HepG2 (cell line): ENCODE results near the gene ALDH1L2. TPM values are rescaled to one million over a fixed set of nuclear protein-coding genes. Genes with fewer than 3 reads are reported as not detected.

ENCODE experiments used
- ATAC-seq: fragments of 200-7000 bp; cut with Tn5 transposase; 3 replicates; pipeline ENCODE4 v1.9.1; 2020; ENCODE audit warnings: mild to moderate bottlenecking, moderate library complexity
- BruUV-seq: library from RNA; stranded (reverse); fragments of 400-500 nt; replicated peaks from 2 replicates; lab custom pipeline; 2021; lab: Mats Ljungman, UMichigan
- CTCF ChIA-PET: fragments of 300-600 bp; formaldehyde crosslinking; extraction: SDS; loops from one replicate; lab custom pipeline; 2021; ENCODE audit warnings: low total read pairs, inconsistent platforms, low intra/inter-chr PET ratio; lab: Yijun Ruan, JAX
- POLR2A ChIA-PET: fragments of 350-600 bp; sonication (Branson Sonifier 250); formaldehyde crosslinking; loops from one replicate; lab custom pipeline; 2020; ENCODE audit warnings: antibody characterized with exemption, inconsistent platforms; lab: Yijun Ruan, JAX
- DNase-seq: peaks from one replicate; pipeline ENCODE4 v3.0.0-alpha.2; 2015; ENCODE audit warnings: low spot score
- FAIRE-seq: peaks from 3 replicates; lab custom pipeline; 2011; peaks lifted over from hg19 to GRCh38; lab: Jason Lieb, UNC
- H2AFZ ChIP-seq: one replicate; pipeline ENCODE4 v1.6.1; 2011; ENCODE audit warnings: low read length, inconsistent platforms
- H3K27ac ChIP-seq: fragments of 300-600 bp; 3 replicates; pipeline ENCODE4 v1.8.0; 2011; ENCODE audit warnings: mixed run types, mild to moderate bottlenecking, mixed read lengths, low read length, inconsistent platforms; ENCODE audit not compliant: insufficient read depth; ENCODE audit errors: extremely low read length
- H3K27me3 ChIP-seq, 2 experiments: fragments of 200-600 bp in 1 of 2; 2 replicates in 1 of 2; 3 replicates in 1 of 2; pipeline versions ENCODE4 v1.6.0 to v1.8.0; 2011; ENCODE audit warnings: low read length in 2 of 2, mild to moderate bottlenecking in 2 of 2, moderate library complexity in 2 of 2, inconsistent platforms in 1 of 2; ENCODE audit not compliant: insufficient read depth in 2 of 2, control insufficient read depth in 1 of 2
- H3K36me3 ChIP-seq, 2 experiments: fragments of 200-600 bp in 1 of 2; replicated peaks in 1 of 2; 2 replicates in 1 of 2; 3 replicates in 1 of 2; pipeline versions ENCODE4 v1.5.1 to v1.8.0; 2011; ENCODE audit warnings: low read length in 2 of 2, inconsistent platforms in 1 of 2; ENCODE audit not compliant: insufficient read depth in 2 of 2, control insufficient read depth in 1 of 2
- H3K4me1 ChIP-seq: 2 replicates; pipeline ENCODE4 v1.5.1; 2012; ENCODE audit warnings: low read length, inconsistent platforms; ENCODE audit not compliant: insufficient read depth
- H3K4me2 ChIP-seq: 2 replicates; pipeline ENCODE4 v1.6.0; 2011; ENCODE audit warnings: low read depth, low read length, inconsistent platforms
- H3K4me3 ChIP-seq, 3 experiments: fragments of 200-600 bp in 1 of 3; sonication (generic), shearing (Covaris generic) in 1 of 3; replicated peaks in 1 of 3; 2 replicates each; pipeline ENCODE4 v1.5.1; 2011 to 2016; ENCODE audit warnings: low read length in 3 of 3, inconsistent platforms in 2 of 3, low read depth in 2 of 3, mild to moderate bottlenecking in 2 of 3, control low read depth in 1 of 3, mixed read lengths in 1 of 3; ENCODE audit not compliant: insufficient read depth in 1 of 3
- H3K79me2 ChIP-seq: one replicate; pipeline ENCODE4 v1.6.1; 2011; ENCODE audit warnings: low read length, inconsistent platforms; ENCODE audit not compliant: insufficient read depth
- H3K9ac ChIP-seq: 2 replicates; pipeline ENCODE4 v1.6.0; 2011; ENCODE audit warnings: mild to moderate bottlenecking, low read depth, low read length, inconsistent platforms; ENCODE audit not compliant: insufficient read depth
- H3K9me3 ChIP-seq: 2 replicates; pipeline ENCODE4 v1.5.1; 2012; ENCODE audit warnings: mild to moderate bottlenecking, low read length
- H4K20me1 ChIP-seq: 2 replicates; pipeline ENCODE4 v1.6.0; 2011; ENCODE audit warnings: inconsistent platforms, mild to moderate bottlenecking, low read length, moderate library complexity; ENCODE audit not compliant: insufficient read depth
- BRCA1 ChIP-seq: sonication (generic); formaldehyde crosslinking; IDR thresholded peaks from 2 replicates; pipeline ENCODE4 v1.4.0; 2020; ENCODE audit warnings: missing genetic modification reagents
- MIXL1 ChIP-seq: IDR thresholded peaks from 2 replicates; pipeline ENCODE4 v1.6.1; 2016
- ZNF329 ChIP-seq: sonication (generic); formaldehyde crosslinking; IDR thresholded peaks from 2 replicates; pipeline ENCODE4 v1.9.0; 2021; ENCODE audit warnings: low read depth, mild to moderate bottlenecking, missing genetic modification reagents
- ZNF549 ChIP-seq: sonication (generic); formaldehyde crosslinking; IDR thresholded peaks from 2 replicates; pipeline ENCODE4 v1.5.0; 2020; ENCODE audit warnings: missing genetic modification reagents
- ZNF550 ChIP-seq: sonication (generic); formaldehyde crosslinking; IDR thresholded peaks from 2 replicates; pipeline ENCODE4 v1.4.0; 2020; ENCODE audit warnings: mild to moderate bottlenecking, missing genetic modification reagents, borderline replicate concordance
- WGBS: methylation state at CpG from one replicate; pipeline ENCODE4 v1.1.6; 2017; ENCODE audit warnings: low lambda C conversion rate; 5-methylcytosine and 5-hydroxymethylcytosine counted together
- in situ Hi-C: cut with HindIII; loops from 2 replicates; pipeline ENCODE4 v1.10.0; 2017; ENCODE audit warnings: low pct_unique_long_range_greater_than_20kb; ENCODE audit not compliant: extremely low pct_ligation_motif_present
- intact Hi-C: fragments of 100-400 bp; cut with micrococcal nuclease; formaldehyde crosslinking; loops from one replicate; pipeline ENCODE4 v1.10.0; 2022; ENCODE audit not compliant: unreplicated experiment
- polyA plus RNA-seq, 8 experiments: library from polyadenylated mRNA; depleted of rRNA in 3 of 8; stranded (reverse) in 7 of 8; unstranded in 1 of 8; fragments of >200 nt; fragmentation: Illumina TruSeq in 4 of 8; extraction: Trizol in 4 of 8; gene quantifications; 2 replicates each; pipeline versions ENCODE4 v1.2.1 to v1.2.3, GENCODE V29; 2011 to 2016; ENCODE audit warnings: low read depth in 4 of 8, missing spikeins in 1 of 8, mixed read lengths in 1 of 8; ENCODE audit not compliant: insufficient read depth in 1 of 8
- total RNA-seq, 5 experiments: library from RNA; depleted of rRNA; stranded (reverse); fragments of >200 nt; fragmentation: Illumina TruSeq; extraction: Trizol; gene quantifications; 2 replicates each; pipeline ENCODE4 v1.2.3, GENCODE V29; 2016; ENCODE audit warnings: low read depth in 1 of 5
- TF ChIP-seq, protein P1 (sequence below): sonication (generic); formaldehyde crosslinking; IDR thresholded peaks from 2 replicates; pipeline ENCODE4 v1.8.1; 2023; ENCODE audit warnings: missing genetic modification reagents, inconsistent platforms, borderline replicate concordance
- TF ChIP-seq, protein P2 (sequence below): sonication (generic); formaldehyde crosslinking; IDR thresholded peaks from 2 replicates; pipeline ENCODE4 v1.4.0; 2020; ENCODE audit warnings: missing genetic modification reagents
- TF ChIP-seq, protein P3 (sequence below): sonication (generic); formaldehyde crosslinking; IDR thresholded peaks from 2 replicates; pipeline ENCODE4 v1.8.0; 2022; ENCODE audit warnings: mild to moderate bottlenecking, missing genetic modification reagents, borderline replicate concordance
- TF ChIP-seq, protein P4 (sequence below): sonication (generic); formaldehyde crosslinking; IDR thresholded peaks from 2 replicates; pipeline ENCODE4; 2020; ENCODE audit warnings: missing genetic modification reagents, mild to moderate bottlenecking, borderline replicate concordance

Gene ALDH1L2
- total and polyA plus RNA-seq, 2 of the 13 experiments (the other 11 are each of a cell fraction or from before 2014, with no cell fraction given): 0.40 to 4.6 TPM

DNA sequence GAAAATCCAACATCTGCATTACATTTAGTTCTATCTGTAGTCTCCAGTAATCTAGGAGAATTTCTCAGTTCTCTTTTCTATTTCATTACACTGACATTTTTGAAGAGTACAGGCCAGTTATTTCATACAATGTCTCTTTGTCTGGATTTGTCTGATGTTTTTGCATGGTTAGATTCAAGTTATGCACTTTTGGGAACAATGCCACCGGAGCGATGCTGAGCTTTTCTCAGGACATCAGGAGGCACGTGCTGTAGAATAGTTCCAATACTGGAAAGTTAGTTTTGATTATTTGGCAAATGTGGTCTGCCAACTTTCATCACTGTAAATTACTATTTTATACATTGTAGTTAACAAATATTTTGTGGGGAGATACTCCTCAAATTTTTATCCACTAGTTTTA is 43.1 kb downstream of the ALDH1L2 start:
- FAIRE-seq: no peak
- CTCF ChIA-PET: no interaction called here
- ATAC-seq: no peak
- Histone ChIP-seq H3K36me3 (no peaks in the 10 kb centered on the region), H3K9ac (no peak overlapping the region), H3K27me3 (no peaks in the 10 kb centered on the region), H3K9me3 (no peaks in the 10 kb centered on the region), H2AFZ (no peak overlapping the region), H3K79me2 (no peaks in the 10 kb centered on the region), H3K4me3 (no peak overlapping the region), H4K20me1 (no peaks in the 10 kb centered on the region), H3K4me1 (peaks cover 6% of the 10 kb centered on the region; the same call in 1 of the 2 replicates), H3K4me2 (no peak overlapping the region), H3K27ac (no peak overlapping the region)
- intact Hi-C loops (no loop called here), in situ Hi-C loops (no loop called here)
- no peak for DNase-seq
- BruUV-seq: no TSS peak
- WGBS: 85% methylated on average over 3 of the region's 3 CpGs
- POLR2A ChIA-PET: no interaction called here
- TF ChIP-seq, protein P1, sequence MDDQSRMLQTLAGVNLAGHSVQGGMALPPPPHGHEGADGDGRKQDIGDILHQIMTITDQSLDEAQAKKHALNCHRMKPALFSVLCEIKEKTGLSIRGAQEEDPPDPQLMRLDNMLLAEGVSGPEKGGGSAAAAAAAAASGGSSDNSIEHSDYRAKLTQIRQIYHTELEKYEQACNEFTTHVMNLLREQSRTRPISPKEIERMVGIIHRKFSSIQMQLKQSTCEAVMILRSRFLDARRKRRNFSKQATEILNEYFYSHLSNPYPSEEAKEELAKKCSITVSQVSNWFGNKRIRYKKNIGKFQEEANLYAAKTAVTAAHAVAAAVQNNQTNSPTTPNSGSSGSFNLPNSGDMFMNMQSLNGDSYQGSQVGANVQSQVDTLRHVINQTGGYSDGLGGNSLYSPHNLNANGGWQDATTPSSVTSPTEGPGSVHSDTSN (CRISPR knock-in tag): no peak
- TF ChIP-seq MIXL1: no peak
- TF ChIP-seq ZNF329 (CRISPR knock-in tag): no peak
- no peak for TF ChIP-seq BRCA1 (CRISPR knock-in tag)
- TF ChIP-seq, protein P2, sequence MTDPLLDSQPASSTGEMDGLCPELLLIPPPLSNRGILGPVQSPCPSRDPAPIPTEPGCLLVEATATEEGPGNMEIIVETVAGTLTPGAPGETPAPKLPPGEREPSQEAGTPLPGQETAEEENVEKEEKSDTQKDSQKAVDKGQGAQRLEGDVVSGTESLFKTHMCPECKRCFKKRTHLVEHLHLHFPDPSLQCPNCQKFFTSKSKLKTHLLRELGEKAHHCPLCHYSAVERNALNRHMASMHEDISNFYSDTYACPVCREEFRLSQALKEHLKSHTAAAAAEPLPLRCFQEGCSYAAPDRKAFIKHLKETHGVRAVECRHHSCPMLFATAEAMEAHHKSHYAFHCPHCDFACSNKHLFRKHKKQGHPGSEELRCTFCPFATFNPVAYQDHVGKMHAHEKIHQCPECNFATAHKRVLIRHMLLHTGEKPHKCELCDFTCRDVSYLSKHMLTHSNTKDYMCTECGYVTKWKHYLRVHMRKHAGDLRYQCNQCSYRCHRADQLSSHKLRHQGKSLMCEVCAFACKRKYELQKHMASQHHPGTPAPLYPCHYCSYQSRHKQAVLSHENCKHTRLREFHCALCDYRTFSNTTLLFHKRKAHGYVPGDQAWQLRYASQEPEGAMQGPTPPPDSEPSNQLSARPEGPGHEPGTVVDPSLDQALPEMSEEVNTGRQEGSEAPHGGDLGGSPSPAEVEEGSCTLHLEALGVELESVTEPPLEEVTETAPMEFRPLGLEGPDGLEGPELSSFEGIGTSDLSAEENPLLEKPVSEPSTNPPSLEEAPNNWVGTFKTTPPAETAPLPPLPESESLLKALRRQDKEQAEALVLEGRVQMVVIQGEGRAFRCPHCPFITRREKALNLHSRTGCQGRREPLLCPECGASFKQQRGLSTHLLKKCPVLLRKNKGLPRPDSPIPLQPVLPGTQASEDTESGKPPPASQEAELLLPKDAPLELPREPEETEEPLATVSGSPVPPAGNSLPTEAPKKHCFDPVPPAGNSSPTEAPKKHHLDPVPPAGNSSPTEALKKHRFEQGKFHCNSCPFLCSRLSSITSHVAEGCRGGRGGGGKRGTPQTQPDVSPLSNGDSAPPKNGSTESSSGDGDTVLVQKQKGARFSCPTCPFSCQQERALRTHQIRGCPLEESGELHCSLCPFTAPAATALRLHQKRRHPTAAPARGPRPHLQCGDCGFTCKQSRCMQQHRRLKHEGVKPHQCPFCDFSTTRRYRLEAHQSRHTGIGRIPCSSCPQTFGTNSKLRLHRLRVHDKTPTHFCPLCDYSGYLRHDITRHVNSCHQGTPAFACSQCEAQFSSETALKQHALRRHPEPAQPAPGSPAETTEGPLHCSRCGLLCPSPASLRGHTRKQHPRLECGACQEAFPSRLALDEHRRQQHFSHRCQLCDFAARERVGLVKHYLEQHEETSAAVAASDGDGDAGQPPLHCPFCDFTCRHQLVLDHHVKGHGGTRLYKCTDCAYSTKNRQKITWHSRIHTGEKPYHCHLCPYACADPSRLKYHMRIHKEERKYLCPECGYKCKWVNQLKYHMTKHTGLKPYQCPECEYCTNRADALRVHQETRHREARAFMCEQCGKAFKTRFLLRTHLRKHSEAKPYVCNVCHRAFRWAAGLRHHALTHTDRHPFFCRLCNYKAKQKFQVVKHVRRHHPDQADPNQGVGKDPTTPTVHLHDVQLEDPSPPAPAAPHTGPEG: no peak
- TF ChIP-seq, protein P3, sequence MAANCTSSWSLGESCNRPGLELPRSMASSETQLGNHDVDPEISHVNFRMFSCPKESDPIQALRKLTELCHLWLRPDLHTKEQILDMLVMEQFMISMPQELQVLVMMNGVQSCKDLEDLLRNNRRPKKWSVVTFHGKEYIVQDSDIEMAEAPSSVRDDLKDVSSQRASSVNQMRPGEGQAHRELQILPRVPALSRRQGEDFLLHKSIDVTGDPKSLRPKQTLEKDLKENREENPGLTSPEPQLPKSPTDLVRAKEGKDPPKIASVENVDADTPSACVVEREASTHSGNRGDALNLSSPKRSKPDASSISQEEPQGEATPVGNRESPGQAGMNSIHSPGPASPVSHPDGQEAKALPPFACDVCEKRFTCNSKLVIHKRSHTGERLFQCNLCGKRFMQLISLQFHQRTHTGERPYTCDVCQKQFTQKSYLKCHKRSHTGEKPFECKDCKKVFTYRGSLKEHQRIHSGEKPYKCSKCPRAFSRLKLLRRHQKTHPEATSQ (CRISPR knock-in tag): no peak
- TF ChIP-seq, protein P4, sequence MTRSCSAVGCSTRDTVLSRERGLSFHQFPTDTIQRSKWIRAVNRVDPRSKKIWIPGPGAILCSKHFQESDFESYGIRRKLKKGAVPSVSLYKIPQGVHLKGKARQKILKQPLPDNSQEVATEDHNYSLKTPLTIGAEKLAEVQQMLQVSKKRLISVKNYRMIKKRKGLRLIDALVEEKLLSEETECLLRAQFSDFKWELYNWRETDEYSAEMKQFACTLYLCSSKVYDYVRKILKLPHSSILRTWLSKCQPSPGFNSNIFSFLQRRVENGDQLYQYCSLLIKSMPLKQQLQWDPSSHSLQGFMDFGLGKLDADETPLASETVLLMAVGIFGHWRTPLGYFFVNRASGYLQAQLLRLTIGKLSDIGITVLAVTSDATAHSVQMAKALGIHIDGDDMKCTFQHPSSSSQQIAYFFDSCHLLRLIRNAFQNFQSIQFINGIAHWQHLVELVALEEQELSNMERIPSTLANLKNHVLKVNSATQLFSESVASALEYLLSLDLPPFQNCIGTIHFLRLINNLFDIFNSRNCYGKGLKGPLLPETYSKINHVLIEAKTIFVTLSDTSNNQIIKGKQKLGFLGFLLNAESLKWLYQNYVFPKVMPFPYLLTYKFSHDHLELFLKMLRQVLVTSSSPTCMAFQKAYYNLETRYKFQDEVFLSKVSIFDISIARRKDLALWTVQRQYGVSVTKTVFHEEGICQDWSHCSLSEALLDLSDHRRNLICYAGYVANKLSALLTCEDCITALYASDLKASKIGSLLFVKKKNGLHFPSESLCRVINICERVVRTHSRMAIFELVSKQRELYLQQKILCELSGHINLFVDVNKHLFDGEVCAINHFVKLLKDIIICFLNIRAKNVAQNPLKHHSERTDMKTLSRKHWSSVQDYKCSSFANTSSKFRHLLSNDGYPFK (CRISPR knock-in tag): no peak
- TF ChIP-seq ZNF549 (CRISPR knock-in tag): no peak
- no peak for TF ChIP-seq ZNF550 (CRISPR knock-in tag)
